Renal cortical epithelial cell (primary cell): ENCODE results near the gene RTP3. TPM values are rescaled to one million over a fixed set of nuclear protein-coding genes. Genes with fewer than 3 reads are reported as not detected.

Experiments
- DNase-seq: peaks from one replicate; pipeline ENCODE4 v3.0.0-alpha.2; 2011; ENCODE audit warnings: low read depth
- total RNA-seq: library from RNA; depleted of rRNA; stranded (reverse); fragments of >200 nt; gene quantifications from 2 replicates; pipeline ENCODE4 v1.2.3, GENCODE V29; 2014

RTP3 gene
- total RNA-seq = not detected in 2 replicates

- DNase-seq = no peak
Measured at GRCh38 chr3:46497556-46498265, at the start of gene RTP3. Gene RTP3 (plus strand): TSS chr3:46497976. CDS start chr3:46498063, 87 bp downstream.

- no peak for DNase-seq
Measured at GRCh38 chr3:46448721-46449120, 49.1 kb upstream of the RTP3 start.

GRCh38 chr3:46449755-46450552, 47.8 kb upstream of the RTP3 start:
- no peak for DNase-seq

- no peak for DNase-seq
Measured at GRCh38 chr3:46453526-46454208, 44.1 kb upstream of the RTP3 start.

- no peak for DNase-seq
Measured at GRCh38 chr3:46454209-46454595, 43.6 kb upstream of the RTP3 start.

GRCh38 chr3:46454606-46455005, 43.2 kb upstream of the RTP3 start:
- DNase-seq = no peak

- DNase-seq = no peak
Measured at GRCh38 chr3:46455231-46456115, 42.3 kb upstream of the RTP3 start.

- DNase-seq = no peak
Measured at GRCh38 chr3:46456118-46456517, 41.7 kb upstream of the RTP3 start.

- peak; percentile 40 for DNase-seq
Measured at GRCh38 chr3:46460051-46460450, 37.7 kb upstream of the RTP3 start.

GRCh38 chr3:46462111-46462510, 35.7 kb upstream of the RTP3 start:
- peak; percentile 18 for DNase-seq

GRCh38 chr3:46462511-46462910, 35.3 kb upstream of the RTP3 start:
- DNase-seq = no peak

GRCh38 chr3:46463120-46463867, 34.5 kb upstream of the RTP3 start:
- no peak for DNase-seq

- DNase-seq = no peak
Measured at GRCh38 chr3:46463868-46464241, 33.9 kb upstream of the RTP3 start.

- no peak for DNase-seq
Measured at GRCh38 chr3:46464326-46465195, 33.2 kb upstream of the RTP3 start, which contains the start of gene LTF. Gene LTF (minus strand): TSS chr3:46464905. CDS start chr3:46464867, 38 bp downstream.

GRCh38 chr3:46465196-46465520, 32.6 kb upstream of the RTP3 start:
- no peak for DNase-seq

- DNase-seq = no peak
Measured at GRCh38 chr3:46466273-46466672, 31.5 kb upstream of the RTP3 start.

- DNase-seq = no peak
Measured at GRCh38 chr3:46466871-46467403, 30.8 kb upstream of the RTP3 start.

GRCh38 chr3:46467562-46467961, 30.2 kb upstream of the RTP3 start:
- DNase-seq = no peak

GRCh38 chr3:46468753-46469600, 28.8 kb upstream of the RTP3 start:
- DNase-seq = no peak
